HG03457 (cell line): Measurements from ENCODE around the gene HSD17B14.
"Not testable (repeated sequence)": the region's sequence is repeated elsewhere in the genome, so short reads cannot be mapped to it uniquely, and the experiment has no call there.

ENCODE experiments used
- ATAC-seq: cut with Tn5 transposase; IDR thresholded peaks from one replicate; pipeline ENCODE4 v1.9.1; 2021; ENCODE audit warnings: moderate number of reproducible peaks; ENCODE audit not compliant: unreplicated experiment

The HSD17B14 gene

GRCh38 chr19:48836089-48837017 lies at the start of gene HSD17B14:
Gene HSD17B14 (minus strand): TSS chr19:48836491. CDS start chr19:48836411, 80 bp downstream.
- ATAC-seq, result no peak

- no peak for ATAC-seq
Observed at GRCh38 chr19:48883726-48884125, 47.4 kb upstream of the HSD17B14 start.

- no peak for ATAC-seq
Observed at GRCh38 chr19:48881741-48882657, 45.7 kb upstream of the HSD17B14 start.

- ATAC-seq, result not testable (repeated sequence)
Observed at GRCh38 chr19:48879696-48880095, 43.4 kb upstream of the HSD17B14 start.

GRCh38 chr19:48879025-48879637 lies 42.8 kb upstream of the HSD17B14 start:
- no peak for ATAC-seq

GRCh38 chr19:48878196-48879024 lies 42.1 kb upstream of the HSD17B14 start:
- no peak for ATAC-seq

- ATAC-seq, result no peak
Observed at GRCh38 chr19:48877855-48878195, 41.5 kb upstream of the HSD17B14 start.

GRCh38 chr19:48876043-48876981 lies 40.0 kb upstream of the HSD17B14 start:
- not testable (repeated sequence) for ATAC-seq

GRCh38 chr19:48874303-48875135 lies 38.2 kb upstream of the HSD17B14 start:
- ATAC-seq, result no peak

- no peak for ATAC-seq
Observed at GRCh38 chr19:48873476-48874302, 37.4 kb upstream of the HSD17B14 start.

- ATAC-seq, result no peak
Observed at GRCh38 chr19:48872884-48873475, 36.7 kb upstream of the HSD17B14 start.

- ATAC-seq, result no peak
Observed at GRCh38 chr19:48872182-48872883, 36.0 kb upstream of the HSD17B14 start, which contains the start of gene PPP1R15A. Gene PPP1R15A (plus strand): TSS chr19:48872421. CDS start chr19:48873234, 813 bp downstream.

- not testable (repeated sequence) for ATAC-seq
Observed at GRCh38 chr19:48871471-48872181, 35.3 kb upstream of the HSD17B14 start.

GRCh38 chr19:48870048-48870447 lies 33.8 kb upstream of the HSD17B14 start:
- no peak for ATAC-seq

GRCh38 chr19:48868114-48868886 lies 32.0 kb upstream of the HSD17B14 start, which contains the start of gene PLEKHA4:
Gene PLEKHA4 (minus strand): TSS chr19:48868617. CDS start chr19:48867620, 997 bp downstream.
- no peak for ATAC-seq
